IPS DF 4.7 (cell line): ENCODE measurements around the gene TPSD1.

ENCODE experiments used
- DNase-seq: peaks from one replicate; pipeline ENCODE4 v3.0.0-alpha.2; 2013; ENCODE audit warnings: low spot score; ENCODE audit errors: extremely low read depth

TPSD1 gene

DNA sequence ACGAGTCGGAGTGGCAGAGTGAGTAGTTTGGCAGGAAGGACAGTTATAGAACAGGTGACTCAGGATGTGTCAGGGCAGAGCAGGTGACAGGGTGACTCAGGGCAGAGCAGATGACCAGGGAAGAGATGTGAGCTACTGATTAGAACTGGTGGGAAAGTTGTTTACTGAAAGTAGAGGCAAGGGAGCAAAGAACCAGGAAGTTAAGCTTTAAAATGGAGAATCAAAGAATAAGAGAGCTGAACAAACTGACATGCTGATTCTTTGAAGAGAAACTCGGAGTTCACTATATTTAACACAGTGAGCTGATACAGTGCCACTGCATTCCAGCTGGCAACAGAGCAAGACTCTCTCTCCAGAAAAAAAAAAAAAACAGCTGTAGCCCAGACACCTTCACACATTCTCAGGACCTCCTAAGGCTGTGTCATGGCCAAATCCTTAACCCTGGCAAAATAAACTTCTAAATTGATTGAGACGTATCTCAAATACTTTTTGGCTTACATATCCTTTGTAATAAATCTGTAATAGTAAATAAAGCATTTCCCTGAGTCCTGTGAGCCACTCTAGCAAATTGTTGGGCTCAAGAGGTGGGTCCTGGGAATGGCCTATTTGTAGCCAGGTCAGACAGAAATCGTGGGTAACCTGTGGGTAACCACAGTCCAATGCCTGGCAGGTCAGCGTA is 41.3 kb downstream of the TPSD1 start:
- DNase-seq = no peak

GRCh38 chr16:1298406-1298805 is 42.5 kb downstream of the TPSD1 start:
- no peak for DNase-seq

GRCh38 chr16:1299012-1299867 is 43.4 kb downstream of the TPSD1 start:
- no peak for DNase-seq

GRCh38 chr16:1299868-1300203 is 44.0 kb downstream of the TPSD1 start:
- DNase-seq = no peak

DNA sequence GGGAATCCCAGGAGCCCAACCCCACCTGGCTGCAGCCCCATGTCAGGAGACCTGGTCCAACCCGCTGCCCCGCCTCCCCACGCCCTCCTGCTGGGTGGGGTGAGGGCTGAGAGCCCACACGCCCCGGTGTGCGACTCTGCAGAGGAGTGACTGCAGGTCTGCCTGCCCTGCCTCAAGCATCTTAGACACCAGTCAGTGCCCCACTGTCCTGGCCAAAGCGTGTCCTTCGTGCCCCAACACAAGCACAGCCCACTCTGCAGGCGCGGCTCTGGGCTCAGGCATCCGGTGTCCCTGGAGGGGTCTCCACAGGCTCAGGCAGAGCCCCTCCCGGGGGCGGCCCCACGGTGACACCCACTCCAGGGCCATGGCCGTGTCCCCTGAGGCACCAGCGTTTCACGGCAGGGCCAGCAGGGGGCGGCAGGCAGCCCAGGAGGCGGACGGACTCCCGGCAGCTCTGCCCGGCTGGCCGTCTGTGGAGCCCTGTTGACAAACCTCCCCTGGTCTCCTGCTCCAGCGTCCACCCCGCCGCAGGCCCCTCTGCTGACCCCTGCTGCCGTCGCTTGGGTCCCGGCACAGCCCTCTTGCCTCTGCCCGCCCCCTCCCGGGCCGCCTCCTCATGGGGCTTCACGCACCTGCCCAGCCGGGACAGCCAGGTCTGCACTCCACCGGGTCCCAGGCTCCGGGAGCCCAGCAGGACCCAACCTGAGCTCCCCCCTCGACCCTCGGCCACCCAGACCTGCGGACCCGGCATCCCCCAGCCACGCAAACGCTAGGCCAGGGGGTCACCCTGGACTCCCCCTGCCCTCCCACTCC is 45.0 kb downstream of the TPSD1 start:
- DNase-seq = no peak

DNA sequence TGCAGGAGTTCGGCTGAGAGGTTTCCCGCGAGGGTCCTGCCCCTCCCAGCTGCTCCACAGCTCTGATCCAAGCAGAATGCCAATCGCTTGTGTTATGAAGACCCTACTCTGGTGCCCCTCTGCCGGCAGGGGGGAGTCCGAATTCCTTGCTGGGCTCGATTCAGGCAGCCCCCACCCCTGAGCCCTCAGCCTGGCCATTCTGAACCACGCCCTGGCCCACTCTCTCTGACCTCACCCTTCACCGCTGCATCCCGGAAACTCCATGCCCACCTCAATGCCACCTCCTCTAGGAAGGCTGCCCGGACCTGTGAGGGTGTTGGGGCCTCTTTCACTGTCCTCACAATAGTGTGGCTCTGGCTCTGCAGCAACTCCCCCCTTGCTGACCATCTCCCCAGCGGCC is 45.7 kb downstream of the TPSD1 start:
- no peak for DNase-seq

- DNase-seq = no peak
These were observed 50.0 kb downstream of the TPSD1 start for GRCh38 chr16:1305823-1306222.

DNA sequence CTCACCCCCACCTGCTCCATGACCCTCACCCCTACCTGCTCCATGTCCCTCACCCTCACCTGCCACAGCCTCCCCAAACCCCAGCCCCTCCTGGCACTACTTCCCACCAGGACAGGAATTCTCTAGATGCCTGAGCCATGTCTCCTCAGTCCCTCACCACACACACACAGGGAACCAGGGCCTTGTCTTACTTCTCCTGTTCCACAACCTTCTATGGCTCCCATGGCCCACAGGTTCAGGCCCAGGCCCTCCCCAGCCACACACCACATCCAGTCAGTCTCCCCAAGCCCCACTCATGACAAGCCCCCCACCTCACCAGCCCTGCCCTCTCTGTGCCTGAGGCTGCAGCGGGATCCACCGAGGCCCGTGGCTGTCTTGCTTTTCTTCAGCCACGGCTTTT is 50.5 kb downstream of the TPSD1 start:
- DNase-seq = no peak

- DNase-seq = no peak
These were observed 52.4 kb downstream of the TPSD1 start for GRCh38 chr16:1308036-1308976.
